H9 (cell line): ENCODE results near the gene SPAG6. TPM values are rescaled to one million over a fixed set of nuclear protein-coding genes. Genes with fewer than 3 reads are reported as not detected.

Experiments
- DNase-seq: peaks from one replicate; pipeline ENCODE4 v3.0.0-alpha.2; 2017
- H2AFZ ChIP-seq: one replicate; pipeline ENCODE4 v1.6.1; 2013; ENCODE audit warnings: mild to moderate bottlenecking, low read length, control low read depth, moderate library complexity
- H2AK5ac ChIP-seq: 2 replicates; pipeline ENCODE4 v1.6.1; 2013; ENCODE audit warnings: low read length, control low read depth, mixed read lengths; ENCODE audit not compliant: insufficient read length
- H2BK120ac ChIP-seq: one replicate; pipeline ENCODE4 v1.6.1; 2013; ENCODE audit warnings: low read depth, mild to moderate bottlenecking, low read length, control low read depth, inconsistent platforms; ENCODE audit not compliant: poor library complexity, severe bottlenecking
- H2BK12ac ChIP-seq: 2 replicates; pipeline ENCODE4 v1.6.1; 2013; ENCODE audit warnings: low read length, control low read depth, mixed read lengths, low read depth; ENCODE audit not compliant: insufficient read length
- H2BK15ac ChIP-seq: 2 replicates; pipeline ENCODE4 v1.6.1; 2013; ENCODE audit warnings: low read depth, low read length, control low read depth
- H2BK20ac ChIP-seq: one replicate; pipeline ENCODE4 v1.6.1; 2013; ENCODE audit warnings: low read depth, mild to moderate bottlenecking, low read length, control low read depth, inconsistent platforms; ENCODE audit not compliant: poor library complexity, severe bottlenecking
- H2BK5ac ChIP-seq: 2 replicates; pipeline ENCODE4 v1.6.1; 2013; ENCODE audit warnings: low read length, control low read depth, mixed read lengths; ENCODE audit not compliant: insufficient read length
- H3K14ac ChIP-seq: 2 replicates; pipeline ENCODE4 v1.6.1; 2013; ENCODE audit warnings: low read length, control low read depth; ENCODE audit not compliant: insufficient read depth
- H3K18ac ChIP-seq: 2 replicates; pipeline ENCODE4 v1.6.1; 2013; ENCODE audit warnings: low read depth, mild to moderate bottlenecking, mixed read lengths, low read length, control low read depth; ENCODE audit not compliant: insufficient read length
- H3K23ac ChIP-seq: 2 replicates; pipeline ENCODE4 v1.6.1; 2013; ENCODE audit warnings: low read length, control low read depth, mixed read lengths, low read depth; ENCODE audit not compliant: insufficient read length
- H3K23me2 ChIP-seq: 2 replicates; pipeline ENCODE4 v1.6.1; 2013; ENCODE audit warnings: low read depth, mild to moderate bottlenecking, mixed read lengths, low read length, control low read depth; ENCODE audit not compliant: insufficient read length, poor library complexity, severe bottlenecking
- H3K27ac ChIP-seq: 2 replicates; pipeline ENCODE4 v1.5.1; 2013; ENCODE audit warnings: low read length, control low read depth, mixed read lengths, low read depth; ENCODE audit not compliant: insufficient read length
- H3K27me3 ChIP-seq: 2 replicates; pipeline ENCODE4 v1.6.1; 2013; ENCODE audit warnings: low read length, control low read depth, inconsistent platforms; ENCODE audit not compliant: insufficient read depth
- H3K4ac ChIP-seq: 2 replicates; pipeline ENCODE4 v1.6.1; 2013; ENCODE audit warnings: low read depth, mild to moderate bottlenecking, control low read depth, inconsistent platforms, low read length, moderate library complexity
- H3K4me1 ChIP-seq: 2 replicates; pipeline ENCODE4 v1.6.1; 2013; ENCODE audit warnings: low read length, control low read depth, inconsistent platforms; ENCODE audit not compliant: insufficient read depth
- H3K4me2 ChIP-seq: 2 replicates; pipeline ENCODE4 v1.6.1; 2013; ENCODE audit warnings: low read length, control low read depth, mixed read lengths; ENCODE audit not compliant: insufficient read length, insufficient read depth
- H3K56ac ChIP-seq: 2 replicates; pipeline ENCODE4 v1.6.1; 2013; ENCODE audit warnings: low read depth, mild to moderate bottlenecking, mixed read lengths, low read length, control low read depth; ENCODE audit not compliant: insufficient read length
- H3K79me1 ChIP-seq: 2 replicates; pipeline ENCODE4 v1.6.1; 2013; ENCODE audit warnings: low read depth, mild to moderate bottlenecking, moderate library complexity, low read length, control low read depth, inconsistent platforms; ENCODE audit not compliant: insufficient read depth, poor library complexity, severe bottlenecking
- H3K79me2 ChIP-seq: 2 replicates; pipeline ENCODE4 v1.6.1; 2013; ENCODE audit warnings: low read length, control low read depth, inconsistent platforms; ENCODE audit not compliant: insufficient read depth
- H3K9ac ChIP-seq: 2 replicates; pipeline ENCODE4 v1.6.1; 2013; ENCODE audit warnings: low read length, control low read depth, mixed read lengths; ENCODE audit not compliant: insufficient read length; ENCODE audit errors: extremely low read depth
- H3K9me3 ChIP-seq: one replicate; pipeline ENCODE4 v1.6.1; 2013; ENCODE audit warnings: low read depth, low read length, inconsistent platforms; ENCODE audit not compliant: control insufficient read depth
- H3T11ph ChIP-seq: one replicate; pipeline ENCODE4 v1.6.1; 2013; ENCODE audit warnings: mild to moderate bottlenecking, low read length, control low read depth, inconsistent platforms
- H4K20me1 ChIP-seq: one replicate; pipeline ENCODE4 v1.6.1; 2013; ENCODE audit not compliant: control insufficient read depth, insufficient read length, insufficient read depth
- H4K5ac ChIP-seq: 2 replicates; pipeline ENCODE4 v1.6.1; 2013; ENCODE audit warnings: low read depth, mild to moderate bottlenecking, mixed read lengths, low read length, control low read depth; ENCODE audit not compliant: insufficient read length
- H4K8ac ChIP-seq: replicated peaks from 2 replicates; pipeline ENCODE4 v1.6.1; 2013; ENCODE audit warnings: low read length, control low read depth, mixed read lengths, low read depth; ENCODE audit not compliant: insufficient read length
- H4K91ac ChIP-seq: 2 replicates; pipeline ENCODE4 v1.6.1; 2013; ENCODE audit warnings: low read depth, mild to moderate bottlenecking, moderate library complexity, mixed read lengths, low read length, control low read depth; ENCODE audit not compliant: insufficient read length
- H3K27ac Mint-ChIP-seq, 3 experiments: 2 replicates in 2 of 3; 3 replicates in 1 of 3; pipeline ENCODE4 v1.8.0; 2020 to 2021; ENCODE audit warnings: mixed read lengths in 3 of 3, mild to moderate bottlenecking in 1 of 3, moderate library complexity in 1 of 3
- H3K27me3 Mint-ChIP-seq: 2 replicates; pipeline ENCODE4 v1.8.0; 2021; ENCODE audit warnings: low read depth, mild to moderate bottlenecking, moderate library complexity, mixed read lengths
- H3K36me3 Mint-ChIP-seq, 3 experiments: 2 replicates in 2 of 3; 3 replicates in 1 of 3; pipeline ENCODE4 v1.8.0; 2020 to 2021; ENCODE audit warnings: low read depth in 3 of 3, mixed read lengths in 3 of 3; ENCODE audit not compliant: insufficient read depth in 1 of 3
- H3K4me1 Mint-ChIP-seq, 2 experiments: 2 replicates each; pipeline ENCODE4 v1.8.0; 2020; ENCODE audit warnings: mixed read lengths in 2 of 2
- H3K4me3 Mint-ChIP-seq, 2 experiments: 2 replicates in 1 of 2; 3 replicates in 1 of 2; pipeline ENCODE4 v1.8.0; 2020 to 2021; ENCODE audit warnings: mild to moderate bottlenecking in 2 of 2, mixed read lengths in 2 of 2, moderate library complexity in 1 of 2
- H3K9me3 Mint-ChIP-seq, 2 experiments: 2 replicates in 1 of 2; 3 replicates in 1 of 2; pipeline ENCODE4 v1.8.0; 2020; ENCODE audit warnings: mild to moderate bottlenecking in 2 of 2, mixed read lengths in 2 of 2, moderate library complexity in 1 of 2
- WGBS: extraction: QIAGEN DNeasy Blood & Tissue Kit; methylation state at CpG from one replicate; pipeline ENCODE4 v1.1.7; 2013; ENCODE audit warnings: missing lambda C conversion rate, low lambda C conversion rate, mixed read lengths; ENCODE audit not compliant: insufficient read length; ENCODE audit errors: extremely low coverage; 5-methylcytosine and 5-hydroxymethylcytosine counted together
- total RNA-seq: library from RNA; stranded (reverse); gene quantifications from 2 replicates; pipeline ENCODE4 v1.2.1, GENCODE V29; 2021
- TF ChIP-seq, protein P1 (sequence below): fragments of 200-600 bp; sonication (generic); conservative IDR thresholded peaks from 3 replicates; pipeline ENCODE4 v1.8.0; 2021; ENCODE audit warnings: antibody characterized with exemption, mild to moderate bottlenecking

The SPAG6 gene
- total RNA-seq, 1 experiment from 2014 or later = 0.24 TPM

GRCh38 chr10:22321924-22322640 lies 23.2 kb upstream of the SPAG6 start:
- DNase-seq = peak; percentile 46
- Histone ChIP-seq H3K79me2 (no peaks in the 10 kb centered on the region), H3K23ac (no peak overlapping the region), H3K27me3 (peaks cover 59% of the 10 kb centered on the region), H4K20me1 (no peaks in the 10 kb centered on the region), H2BK12ac (no peak overlapping the region), H3K27ac (no peak overlapping the region), H3K18ac (peak overlapping the region; percentile 42), H2AFZ (no peak overlapping the region), H3K4me1 (peaks cover 5% of the 10 kb centered on the region; the same call in 1 of the 2 replicates), H2BK120ac (no peak overlapping the region), H2BK15ac (no peak overlapping the region), H3K4ac (no peak overlapping the region), H4K91ac (no peak overlapping the region), H3K9me3 (no peaks in the 10 kb centered on the region), H3K14ac (no peak overlapping the region), H3K9ac (peak overlapping the region; percentile 33), H3T11ph (no peak overlapping the region), H3K79me1 (no peaks in the 10 kb centered on the region), H2BK20ac (no peak overlapping the region), H3K56ac (no peak overlapping the region), H4K5ac (no peak overlapping the region), H2BK5ac (no peak overlapping the region), H2AK5ac (no peak overlapping the region), H3K4me2 (peak overlapping the region; percentile 81), H3K23me2 (peaks cover 5% of the 10 kb centered on the region), H4K8ac (no peak overlapping the region)
- Mint-ChIP-seq H3K36me3 (peaks cover 0 to 2% (median 1%) of the 10 kb centered on the region in 3 experiments; a peak in 3 of 7 replicates), H3K9me3 (peaks cover 4 to 5% of the 10 kb centered on the region in 2 experiments; a peak in 2 of 5 replicates), H3K27me3 (peaks cover 86% of the 10 kb centered on the region), H3K27ac (no peak overlapping the region), H3K4me1 (peaks cover 39 to 58% of the 10 kb centered on the region in 2 experiments), H3K4me3 (peak overlapping the region; percentile 74 to 86)
- WGBS = no CpG with 5 or more reads among the region's 57 CpGs
- TF ChIP-seq, protein P1, sequence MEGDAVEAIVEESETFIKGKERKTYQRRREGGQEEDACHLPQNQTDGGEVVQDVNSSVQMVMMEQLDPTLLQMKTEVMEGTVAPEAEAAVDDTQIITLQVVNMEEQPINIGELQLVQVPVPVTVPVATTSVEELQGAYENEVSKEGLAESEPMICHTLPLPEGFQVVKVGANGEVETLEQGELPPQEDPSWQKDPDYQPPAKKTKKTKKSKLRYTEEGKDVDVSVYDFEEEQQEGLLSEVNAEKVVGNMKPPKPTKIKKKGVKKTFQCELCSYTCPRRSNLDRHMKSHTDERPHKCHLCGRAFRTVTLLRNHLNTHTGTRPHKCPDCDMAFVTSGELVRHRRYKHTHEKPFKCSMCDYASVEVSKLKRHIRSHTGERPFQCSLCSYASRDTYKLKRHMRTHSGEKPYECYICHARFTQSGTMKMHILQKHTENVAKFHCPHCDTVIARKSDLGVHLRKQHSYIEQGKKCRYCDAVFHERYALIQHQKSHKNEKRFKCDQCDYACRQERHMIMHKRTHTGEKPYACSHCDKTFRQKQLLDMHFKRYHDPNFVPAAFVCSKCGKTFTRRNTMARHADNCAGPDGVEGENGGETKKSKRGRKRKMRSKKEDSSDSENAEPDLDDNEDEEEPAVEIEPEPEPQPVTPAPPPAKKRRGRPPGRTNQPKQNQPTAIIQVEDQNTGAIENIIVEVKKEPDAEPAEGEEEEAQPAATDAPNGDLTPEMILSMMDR = no peak
